Muscle layer of duodenum (tissue), 2 donors: Measurements from ENCODE around the gene PDIA4.

ENCODE experiments used
- H3K27ac ChIP-seq: one replicate; pipeline ENCODE4 v1.7.0; 2013; ENCODE audit warnings: mild to moderate bottlenecking, low read length
- H3K27me3 ChIP-seq: one replicate; pipeline ENCODE4 v1.7.0; 2013; ENCODE audit warnings: low read depth, mild to moderate bottlenecking, control low read depth, low read length
- H3K36me3 ChIP-seq, 2 donors: one replicate each; pipeline ENCODE4 v1.7.0; 2013; ENCODE audit warnings: low read length in 2 of 2, control low read depth in 1 of 2, mild to moderate bottlenecking in 1 of 2; ENCODE audit not compliant: insufficient read depth in 2 of 2, control insufficient read depth in 1 of 2
- H3K4me1 ChIP-seq, 2 donors: one replicate each; pipeline ENCODE4 v1.7.0; 2013; ENCODE audit warnings: low read length in 2 of 2, mild to moderate bottlenecking in 2 of 2, control low read depth in 1 of 2, moderate library complexity in 1 of 2; ENCODE audit not compliant: insufficient read depth in 2 of 2, control insufficient read depth in 1 of 2
- H3K4me3 ChIP-seq, 2 donors: one replicate each; pipeline ENCODE4 v1.7.0; 2013; ENCODE audit warnings: low read length in 2 of 2, low read depth in 1 of 2, mild to moderate bottlenecking in 1 of 2
- H3K9me3 ChIP-seq, 2 donors: one replicate each; pipeline ENCODE4 v1.7.0; 2013; ENCODE audit warnings: low read length in 2 of 2, control low read depth in 1 of 2, mild to moderate bottlenecking in 1 of 2; ENCODE audit not compliant: control insufficient read depth in 1 of 2
- donor health status: healthy.

PDIA4 gene

GRCh38 chr7:149010451-149010850, 17.9 kb downstream of the PDIA4 start:
- Histone ChIP-seq H3K36me3 (peaks cover 70 to 80% of the 10 kb centered on the region in 2 donors), H3K27ac (no peak overlapping the region), H3K9me3 (no peaks in the 10 kb centered on the region), H3K4me3 (no peak overlapping the region), H3K4me1 (no peaks in the 10 kb centered on the region), H3K27me3 (no peaks in the 10 kb centered on the region)

DNA sequence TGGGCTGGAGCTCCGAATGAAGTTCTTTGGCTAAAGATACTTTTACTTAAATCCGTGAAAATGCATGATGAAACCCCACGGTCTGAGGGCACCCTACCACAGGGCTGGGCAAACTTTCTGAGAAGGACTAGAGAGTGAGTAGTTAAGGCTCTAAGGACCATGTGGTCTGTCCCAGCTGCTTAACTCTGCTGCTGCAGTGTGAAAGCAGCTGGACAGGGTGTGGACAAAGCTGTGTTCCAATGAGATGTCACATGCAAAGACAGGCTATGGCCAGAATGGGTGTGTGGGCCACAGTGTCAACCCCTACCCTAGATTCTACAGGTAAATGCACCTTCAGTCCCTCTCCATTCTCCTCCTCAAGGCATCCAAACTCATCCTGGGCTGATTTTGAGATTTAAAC, 18.8 kb downstream of the PDIA4 start:
- H3K36me3 ChIP-seq: peaks cover 67 to 77% of the 10 kb centered on the region in 2 donors

GRCh38 chr7:149007611-149008010, 20.7 kb downstream of the PDIA4 start:
- H3K9me3 ChIP-seq: no peaks in the 10 kb centered on the region
- H3K4me3 ChIP-seq: no peak overlapping the region
- no peak overlapping the region for H3K27ac ChIP-seq
- H3K27me3 ChIP-seq: no peaks in the 10 kb centered on the region
- H3K36me3 ChIP-seq: peaks cover 68 to 78% of the 10 kb centered on the region in 2 donors
- no peaks in the 10 kb centered on the region for H3K4me1 ChIP-seq

More for the DNA sequence above, 18.8 kb downstream of the PDIA4 start:
- Histone ChIP-seq H3K4me1 (no peaks in the 10 kb centered on the region), H3K9me3 (no peaks in the 10 kb centered on the region), H3K4me3 (no peak overlapping the region), H3K27me3 (no peaks in the 10 kb centered on the region), H3K27ac (no peak overlapping the region)

DNA sequence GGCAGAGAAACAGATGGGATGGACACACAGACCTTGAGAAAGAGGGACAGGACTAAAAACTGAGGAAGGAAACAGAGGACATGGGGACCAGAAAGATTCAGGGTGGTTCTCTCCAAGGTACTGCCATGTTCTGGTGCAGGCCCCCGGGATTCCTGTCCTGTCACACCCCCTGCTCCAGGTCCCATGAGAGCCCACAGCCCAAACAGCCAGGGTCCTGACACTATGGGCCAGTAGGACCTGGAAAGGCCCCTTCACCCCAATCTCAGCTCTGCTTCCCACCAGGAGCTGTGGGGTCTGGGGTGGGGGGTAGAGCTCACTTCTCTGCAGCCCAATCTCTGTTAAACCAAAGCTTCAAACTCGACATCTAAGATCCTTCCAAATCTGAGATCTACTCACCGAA, 21.2 kb downstream of the PDIA4 start:
- H3K27ac ChIP-seq: no peak overlapping the region
- no peaks in the 10 kb centered on the region for H3K9me3 ChIP-seq
- no peaks in the 10 kb centered on the region for H3K4me1 ChIP-seq
- H3K36me3 ChIP-seq: peaks cover 67 to 73% of the 10 kb centered on the region in 2 donors
- H3K4me3 ChIP-seq: no peak overlapping the region
- H3K27me3 ChIP-seq: no peaks in the 10 kb centered on the region

GRCh38 chr7:149006345-149006725, 22.0 kb downstream of the PDIA4 start:
- no peaks in the 10 kb centered on the region for H3K9me3 ChIP-seq
- no peak overlapping the region for H3K27ac ChIP-seq
- no peaks in the 10 kb centered on the region for H3K27me3 ChIP-seq
- no peaks in the 10 kb centered on the region for H3K4me1 ChIP-seq
- H3K36me3 ChIP-seq: peaks cover 59 to 65% of the 10 kb centered on the region in 2 donors
- H3K4me3 ChIP-seq: no peak overlapping the region

- Histone ChIP-seq H3K36me3 (peaks cover 52 to 59% of the 10 kb centered on the region in 2 donors), H3K27me3 (no peaks in the 10 kb centered on the region), H3K27ac (no peak overlapping the region), H3K9me3 (no peaks in the 10 kb centered on the region), H3K4me3 (no peak overlapping the region), H3K4me1 (no peaks in the 10 kb centered on the region)
Observed at GRCh38 chr7:149005427-149006344, 22.6 kb downstream of the PDIA4 start.

- Histone ChIP-seq H3K27ac (no peak overlapping the region), H3K4me3 (no peak overlapping the region), H3K36me3 (peaks cover 45 to 49% of the 10 kb centered on the region in 2 donors), H3K4me1 (no peaks in the 10 kb centered on the region), H3K27me3 (no peaks in the 10 kb centered on the region), H3K9me3 (no peaks in the 10 kb centered on the region)
Observed at GRCh38 chr7:149004405-149005370, 23.6 kb downstream of the PDIA4 start.

DNA sequence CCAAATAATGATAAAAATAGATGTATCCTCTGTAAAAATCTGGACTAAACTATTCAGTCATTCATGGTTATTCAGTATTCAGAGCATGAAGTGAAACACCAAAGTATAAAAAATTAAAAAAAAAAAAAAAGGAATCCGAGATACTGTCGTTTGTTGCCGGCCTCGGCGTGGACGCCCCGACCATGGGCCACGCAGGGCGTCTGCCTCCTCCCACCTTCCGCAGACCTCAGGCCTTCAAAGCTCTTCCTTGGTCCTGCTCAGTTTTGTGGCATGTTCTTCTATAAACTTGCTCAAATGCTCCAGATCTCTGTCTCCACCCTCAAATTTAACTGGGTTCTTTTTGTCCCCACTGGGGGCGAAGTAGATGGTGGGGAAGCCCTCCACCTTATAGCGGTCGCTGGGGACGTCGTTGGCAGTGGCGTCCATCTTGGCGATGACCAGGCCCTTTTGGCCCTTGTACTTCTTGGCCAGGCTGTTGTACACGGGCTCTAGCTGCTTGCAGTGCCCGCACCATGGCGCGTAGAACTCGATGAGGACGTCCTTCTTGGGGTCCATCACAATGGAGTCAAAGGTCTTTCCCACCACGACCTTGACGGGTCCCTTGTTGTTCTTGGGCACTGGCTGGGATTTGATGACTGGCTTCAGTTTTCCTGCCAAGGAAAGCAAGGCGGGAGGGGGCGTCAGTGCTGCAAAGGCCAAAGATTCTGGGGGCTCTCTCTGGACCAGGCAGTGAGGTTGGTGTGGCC, 24.6 kb downstream of the PDIA4 start:
- Histone ChIP-seq H3K4me3 (no peak overlapping the region), H3K27ac (no peak overlapping the region), H3K36me3 (peaks cover 40 to 42% of the 10 kb centered on the region in 2 donors), H3K9me3 (no peaks in the 10 kb centered on the region), H3K4me1 (no peaks in the 10 kb centered on the region), H3K27me3 (no peaks in the 10 kb centered on the region)

DNA sequence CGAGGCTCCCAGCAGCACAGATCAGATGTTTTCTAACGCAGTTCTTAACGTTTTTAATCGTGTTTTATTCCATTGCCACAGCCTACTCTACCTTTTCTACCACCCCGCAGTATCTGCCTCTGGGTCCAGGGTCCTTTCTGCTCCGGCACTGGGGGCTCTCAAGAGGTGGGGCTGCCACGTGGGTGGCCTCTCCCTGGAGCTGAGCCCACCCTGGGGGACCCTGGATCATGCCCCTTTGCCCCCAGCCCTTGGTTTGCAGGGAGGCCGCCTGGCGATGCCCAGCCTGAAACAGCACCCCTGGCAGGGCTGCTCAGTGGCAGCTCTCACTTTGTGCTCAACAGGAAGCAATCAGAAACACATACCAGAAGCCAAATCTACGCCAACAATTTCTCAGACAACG, 25.3 kb downstream of the PDIA4 start:
- H3K9me3 ChIP-seq: no peaks in the 10 kb centered on the region
- no peak overlapping the region for H3K4me3 ChIP-seq
- H3K27ac ChIP-seq: no peak overlapping the region
- no peaks in the 10 kb centered on the region for H3K4me1 ChIP-seq
- H3K27me3 ChIP-seq: no peaks in the 10 kb centered on the region
- H3K36me3 ChIP-seq: peaks cover 37 to 38% of the 10 kb centered on the region in 2 donors

DNA sequence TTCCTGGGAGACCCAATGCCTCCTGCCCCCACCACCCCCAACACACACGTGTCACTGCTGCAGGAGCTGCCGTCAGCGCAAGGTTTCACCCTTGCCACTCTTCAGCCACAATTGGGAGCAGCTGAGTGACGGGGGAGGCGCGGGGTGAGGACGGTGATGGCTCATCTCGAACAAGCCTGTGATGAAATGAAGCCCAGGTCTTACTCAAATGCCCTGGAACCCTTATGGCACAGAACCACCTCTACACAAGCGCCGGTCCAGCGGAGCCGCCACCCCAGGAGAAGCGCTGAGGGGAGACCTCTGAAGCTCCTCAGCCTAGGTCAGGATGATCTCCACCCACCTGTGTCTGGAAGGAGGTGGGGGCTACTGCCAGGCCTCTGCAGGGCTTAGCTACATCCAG, 25.7 kb downstream of the PDIA4 start:
- Histone ChIP-seq H3K27me3 (no peaks in the 10 kb centered on the region), H3K4me1 (no peaks in the 10 kb centered on the region), H3K36me3 (peaks cover 33 to 34% of the 10 kb centered on the region in 2 donors), H3K27ac (no peak overlapping the region), H3K4me3 (no peak overlapping the region), H3K9me3 (no peaks in the 10 kb centered on the region)
